PC-9 (cell line): ENCODE data around the gene HOXC13. TPM values are rescaled to one million over a fixed set of nuclear protein-coding genes. Genes with fewer than 3 reads are reported as not detected.

Experiments
- BruUV-seq: library from RNA; stranded (reverse); fragments of 400-500 nt; replicated peaks from 2 replicates; lab custom pipeline; 2021; lab: Mats Ljungman, UMichigan
- CTCF ChIA-PET: fragments of 300-600 bp; sonication (Branson Sonifier 250); formaldehyde crosslinking; loops from one replicate; lab custom pipeline; 2022; ENCODE audit warnings: antibody characterized with exemption; lab: Charles Lee
- POLR2A ChIA-PET: fragments of 300-600 bp; sonication (Branson Sonifier 250); formaldehyde crosslinking; loops from one replicate; lab custom pipeline; 2022; ENCODE audit warnings: antibody characterized with exemption; ENCODE audit not compliant: unreplicated experiment; lab: Charles Lee
- DNase-seq, 2 experiments: peaks; one replicate each; pipeline versions ENCODE4 v3.0.0 to v3.0.0-alpha.2; 2015 to 2022; ENCODE audit warnings: mixed read lengths in 1 of 2
- H2AFZ ChIP-seq: fragments of 200-600 bp; sonication (generic); 2 replicates; pipeline ENCODE4 v1.8.1; 2017; ENCODE audit warnings: antibody characterized with exemption
- H3F3A ChIP-seq: fragments of 200-600 bp; sonication (generic); 2 replicates; pipeline ENCODE4 v1.8.1; 2017; ENCODE audit warnings: antibody characterized with exemption, mild to moderate bottlenecking, low read depth; ENCODE audit not compliant: insufficient read depth
- H3K27ac ChIP-seq: fragments of 200-600 bp; sonication (generic); 2 replicates; pipeline ENCODE4 v1.6.1; 2016; ENCODE audit warnings: mixed run types
- H3K27me3 ChIP-seq: fragments of 200-600 bp; sonication (generic); 2 replicates; pipeline ENCODE4 v1.6.1; 2016; ENCODE audit warnings: low read depth, mixed run types; ENCODE audit not compliant: insufficient read depth
- H3K36me3 ChIP-seq: fragments of 200-600 bp; sonication (generic); 2 replicates; pipeline ENCODE4 v1.6.1; 2016; ENCODE audit warnings: low read depth, mixed run types
- H3K4me1 ChIP-seq: fragments of 200-600 bp; sonication (generic); replicated peaks from 2 replicates; pipeline ENCODE4 v1.6.1; 2016; ENCODE audit warnings: mixed run types; ENCODE audit not compliant: insufficient read depth
- H3K4me2 ChIP-seq: fragments of 200-600 bp; sonication (generic); 2 replicates; pipeline ENCODE4 v1.6.1; 2017; ENCODE audit warnings: mixed run types
- H3K4me3 ChIP-seq: fragments of 200-600 bp; sonication (generic); 2 replicates; pipeline ENCODE4 v1.6.1; 2016; ENCODE audit warnings: mixed run types
- H3K79me2 ChIP-seq: fragments of 200-600 bp; sonication (generic); 2 replicates; pipeline ENCODE4 v1.6.1; 2017; ENCODE audit warnings: low read depth, mixed run types
- H3K9me2 ChIP-seq: fragments of 200-600 bp; sonication (generic); 2 replicates; pipeline ENCODE4 v1.8.1; 2017; ENCODE audit warnings: mild to moderate bottlenecking; ENCODE audit not compliant: insufficient read depth
- H3K9me3 ChIP-seq: fragments of 200-600 bp; sonication (generic); 2 replicates; pipeline ENCODE4 v1.8.1; 2016; ENCODE audit warnings: low read depth; ENCODE audit not compliant: insufficient read depth
- H4K20me1 ChIP-seq: fragments of 200-600 bp; sonication (generic); 2 replicates; pipeline ENCODE4 v1.8.1; 2017; ENCODE audit not compliant: insufficient read depth
- EZH2 ChIP-seq: fragments of 200-600 bp; sonication (generic); IDR thresholded peaks from 2 replicates; pipeline ENCODE4 v1.8.0; 2017; ENCODE audit warnings: antibody characterized with exemption, low read depth
- intact Hi-C: fragments of 100-400 bp; cut with micrococcal nuclease; formaldehyde crosslinking; loops from one replicate; pipeline ENCODE4 v1.10.0; 2022; ENCODE audit not compliant: unreplicated experiment
- total RNA-seq: library from RNA; stranded (reverse); gene quantifications from 2 replicates; pipeline ENCODE4 v1.2.3, GENCODE V29; 2021
- TF ChIP-seq, protein P1 (sequence below): fragments of 200-600 bp; sonication (generic); conservative IDR thresholded peaks from 2 replicates; pipeline ENCODE4 v1.6.1; 2017; ENCODE audit warnings: mixed run types, antibody characterized with exemption, mild to moderate bottlenecking, moderate library complexity

The HOXC13 gene
- total RNA-seq, 1 experiment from 2014 or later, result 1.8 TPM

DNA sequence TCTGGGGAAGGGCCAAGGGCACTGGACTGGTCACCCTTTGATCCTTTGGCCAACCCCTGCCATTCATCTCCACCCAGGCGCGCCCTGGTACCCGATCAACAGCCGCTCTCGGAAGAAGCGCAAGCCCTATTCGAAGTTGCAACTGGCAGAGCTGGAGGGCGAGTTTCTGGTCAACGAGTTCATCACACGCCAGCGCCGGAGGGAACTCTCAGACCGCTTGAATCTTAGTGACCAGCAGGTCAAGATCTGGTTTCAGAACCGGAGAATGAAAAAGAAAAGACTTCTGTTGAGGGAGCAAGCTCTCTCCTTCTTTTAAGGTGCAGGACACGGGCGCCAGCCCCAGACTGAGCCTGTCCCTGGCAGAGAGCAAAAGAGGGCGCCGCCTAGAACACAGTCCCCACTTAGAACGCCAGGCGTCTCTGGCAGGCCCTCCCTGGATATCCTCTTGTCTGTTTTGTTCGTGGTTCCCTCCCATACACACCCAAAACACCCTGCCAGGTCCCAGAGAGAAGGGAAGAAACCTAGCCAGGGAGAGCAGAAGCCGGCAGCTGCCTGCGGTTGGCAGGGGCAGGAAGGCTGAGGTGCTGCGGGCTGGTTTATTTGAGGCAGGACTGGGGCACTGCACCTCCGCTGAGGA lies 17.7 kb downstream of the HOXC13 start:
- Histone ChIP-seq H3K9me2 (no peaks in the 10 kb centered on the region), H3K27ac (no peak overlapping the region), H3K36me3 (no peaks in the 10 kb centered on the region), H2AFZ (no peak overlapping the region), H3F3A (peaks cover 14% of the 10 kb centered on the region; the same call in 1 of the 2 replicates), H3K4me2 (no peak overlapping the region), H3K4me1 (peaks cover 15% of the 10 kb centered on the region), H4K20me1 (no peaks in the 10 kb centered on the region), H3K4me3 (no peak overlapping the region), H3K9me3 (no peaks in the 10 kb centered on the region), H3K27me3 (no peaks in the 10 kb centered on the region), H3K79me2 (no peaks in the 10 kb centered on the region)
- BruUV-seq, result no TSS peak
- ChIA-PET POLR2A (no interaction called here), CTCF (no interaction called here)
- no peak for TF ChIP-seq EZH2
- TF ChIP-seq, protein P1, sequence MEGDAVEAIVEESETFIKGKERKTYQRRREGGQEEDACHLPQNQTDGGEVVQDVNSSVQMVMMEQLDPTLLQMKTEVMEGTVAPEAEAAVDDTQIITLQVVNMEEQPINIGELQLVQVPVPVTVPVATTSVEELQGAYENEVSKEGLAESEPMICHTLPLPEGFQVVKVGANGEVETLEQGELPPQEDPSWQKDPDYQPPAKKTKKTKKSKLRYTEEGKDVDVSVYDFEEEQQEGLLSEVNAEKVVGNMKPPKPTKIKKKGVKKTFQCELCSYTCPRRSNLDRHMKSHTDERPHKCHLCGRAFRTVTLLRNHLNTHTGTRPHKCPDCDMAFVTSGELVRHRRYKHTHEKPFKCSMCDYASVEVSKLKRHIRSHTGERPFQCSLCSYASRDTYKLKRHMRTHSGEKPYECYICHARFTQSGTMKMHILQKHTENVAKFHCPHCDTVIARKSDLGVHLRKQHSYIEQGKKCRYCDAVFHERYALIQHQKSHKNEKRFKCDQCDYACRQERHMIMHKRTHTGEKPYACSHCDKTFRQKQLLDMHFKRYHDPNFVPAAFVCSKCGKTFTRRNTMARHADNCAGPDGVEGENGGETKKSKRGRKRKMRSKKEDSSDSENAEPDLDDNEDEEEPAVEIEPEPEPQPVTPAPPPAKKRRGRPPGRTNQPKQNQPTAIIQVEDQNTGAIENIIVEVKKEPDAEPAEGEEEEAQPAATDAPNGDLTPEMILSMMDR, result no peak
- intact Hi-C loops, result no loop called here
- DNase-seq, result no peak

DNA sequence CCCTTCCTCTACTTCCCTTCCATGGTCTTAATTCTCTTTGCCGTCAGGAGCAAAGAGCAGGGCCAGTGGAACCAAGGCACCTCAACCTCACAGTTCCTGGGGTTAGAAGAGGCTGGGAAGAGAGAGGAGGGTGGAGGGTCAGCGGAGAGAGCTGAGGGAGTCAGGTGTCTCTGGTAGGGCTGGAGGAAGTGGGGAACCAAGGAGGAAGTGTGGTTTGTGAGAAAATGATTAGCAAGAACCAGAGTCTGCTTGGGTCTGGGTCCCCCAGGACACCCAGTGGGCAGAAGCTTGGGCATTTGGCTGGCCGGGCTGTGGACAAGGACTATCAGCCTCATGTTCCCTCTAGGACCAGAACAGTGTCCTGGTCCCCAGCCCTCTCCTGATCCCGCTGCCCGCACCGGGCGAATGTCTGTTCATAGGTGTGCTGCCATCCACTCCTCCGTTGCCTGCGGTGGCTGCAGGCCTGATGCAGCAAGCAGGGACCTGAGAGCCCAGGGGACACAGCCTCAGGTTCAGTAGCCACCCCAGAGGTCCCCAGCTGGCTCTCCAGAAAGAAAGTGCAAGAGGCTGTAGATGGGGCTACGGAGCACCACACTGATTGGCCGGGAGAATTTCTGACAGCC lies 18.4 kb downstream of the HOXC13 start:
- Histone ChIP-seq H3K27me3 (no peaks in the 10 kb centered on the region), H3K4me3 (no peak overlapping the region)
- CTCF ChIA-PET, result no interaction called here

DNA sequence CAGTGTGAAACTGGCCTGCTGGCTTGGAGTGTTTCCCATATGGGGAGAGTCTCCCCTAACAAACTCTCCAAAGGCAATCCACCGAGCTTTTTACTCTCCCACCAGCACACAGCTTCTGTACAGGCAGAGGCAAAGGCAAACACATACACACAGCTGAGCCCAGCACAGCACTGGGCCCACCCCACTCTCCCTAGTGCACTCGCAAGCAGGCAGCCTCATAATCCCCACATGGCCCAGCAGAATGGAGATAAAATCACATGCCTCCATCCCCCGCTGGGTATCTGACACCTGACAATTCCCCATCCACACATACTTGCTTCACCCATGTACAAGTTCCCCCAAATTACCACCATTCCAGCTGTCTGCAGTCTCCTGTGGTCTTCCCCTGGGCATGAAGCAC lies 19.5 kb downstream of the HOXC13 start:
- H4K20me1 ChIP-seq, result no peaks in the 10 kb centered on the region
- no peaks in the 10 kb centered on the region for H3K79me2 ChIP-seq
- no peak overlapping the region for H3K4me3 ChIP-seq
- POLR2A ChIA-PET, result no interaction called here
- H3K27ac ChIP-seq, result no peak overlapping the region
- no peaks in the 10 kb centered on the region for H3K36me3 ChIP-seq
- no TSS peak for BruUV-seq
- no peaks in the 10 kb centered on the region for H3K9me3 ChIP-seq
- DNase-seq, result no peak
- no peaks in the 10 kb centered on the region for H3K9me2 ChIP-seq
- intact Hi-C loops, result no loop called here
- H3K4me1 ChIP-seq, result peaks cover 12% of the 10 kb centered on the region
- H2AFZ ChIP-seq, result no peak overlapping the region
- H3K4me2 ChIP-seq, result no peak overlapping the region
- no peaks in the 10 kb centered on the region for H3K27me3 ChIP-seq
- TF ChIP-seq, protein P1, result no peak
- no peak for TF ChIP-seq EZH2
- CTCF ChIA-PET, result no interaction called here
- peaks cover 7% of the 10 kb centered on the region; the same call in 1 of the 2 replicates for H3F3A ChIP-seq

More for the DNA sequence above, 18.4 kb downstream of the HOXC13 start:
- Histone ChIP-seq H3K36me3 (no peaks in the 10 kb centered on the region), H2AFZ (no peak overlapping the region), H3K4me2 (no peak overlapping the region), H3K79me2 (no peaks in the 10 kb centered on the region), H3K27ac (no peak overlapping the region), H3K9me2 (no peaks in the 10 kb centered on the region), H3K4me1 (peaks cover 15% of the 10 kb centered on the region), H3K9me3 (no peaks in the 10 kb centered on the region), H4K20me1 (no peaks in the 10 kb centered on the region), H3F3A (peaks cover 14% of the 10 kb centered on the region; the same call in 1 of the 2 replicates)
- POLR2A ChIA-PET, result no interaction called here
- BruUV-seq, result no TSS peak
- no peak for DNase-seq
- TF ChIP-seq, protein P1, result no peak
- no peak for TF ChIP-seq EZH2
- intact Hi-C loops, result no loop called here
